ENCODE measurements around the gene HPCAL1. TPM values are rescaled to one million over a fixed set of nuclear protein-coding genes. Genes with fewer than 3 reads are reported as not detected.

The HPCAL1 gene
- total RNA-seq, 1 donor from 2014 or later = 401 TPM

DNA sequence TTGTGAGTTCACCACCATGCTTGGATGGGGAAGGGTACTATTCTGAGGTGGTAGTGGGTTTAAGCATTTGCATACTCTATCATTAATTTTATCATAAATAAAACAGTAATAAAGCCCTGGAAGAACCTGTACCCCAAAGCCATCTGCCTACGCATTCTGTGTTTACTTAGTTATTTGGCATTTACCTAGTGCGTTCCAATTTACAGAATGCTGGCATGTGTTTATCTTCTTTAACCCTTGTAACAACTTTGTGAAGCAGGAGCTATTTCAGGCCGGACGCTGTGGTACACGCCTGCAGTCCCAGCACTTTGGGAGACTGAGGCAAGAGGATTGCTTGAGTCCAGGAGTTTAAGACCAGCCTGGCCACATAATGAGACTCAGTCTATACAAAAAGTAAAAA lies 163.2 kb downstream of the HPCAL1 start:
- TF ChIP-seq, protein P1, sequence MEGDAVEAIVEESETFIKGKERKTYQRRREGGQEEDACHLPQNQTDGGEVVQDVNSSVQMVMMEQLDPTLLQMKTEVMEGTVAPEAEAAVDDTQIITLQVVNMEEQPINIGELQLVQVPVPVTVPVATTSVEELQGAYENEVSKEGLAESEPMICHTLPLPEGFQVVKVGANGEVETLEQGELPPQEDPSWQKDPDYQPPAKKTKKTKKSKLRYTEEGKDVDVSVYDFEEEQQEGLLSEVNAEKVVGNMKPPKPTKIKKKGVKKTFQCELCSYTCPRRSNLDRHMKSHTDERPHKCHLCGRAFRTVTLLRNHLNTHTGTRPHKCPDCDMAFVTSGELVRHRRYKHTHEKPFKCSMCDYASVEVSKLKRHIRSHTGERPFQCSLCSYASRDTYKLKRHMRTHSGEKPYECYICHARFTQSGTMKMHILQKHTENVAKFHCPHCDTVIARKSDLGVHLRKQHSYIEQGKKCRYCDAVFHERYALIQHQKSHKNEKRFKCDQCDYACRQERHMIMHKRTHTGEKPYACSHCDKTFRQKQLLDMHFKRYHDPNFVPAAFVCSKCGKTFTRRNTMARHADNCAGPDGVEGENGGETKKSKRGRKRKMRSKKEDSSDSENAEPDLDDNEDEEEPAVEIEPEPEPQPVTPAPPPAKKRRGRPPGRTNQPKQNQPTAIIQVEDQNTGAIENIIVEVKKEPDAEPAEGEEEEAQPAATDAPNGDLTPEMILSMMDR (IDR thresholded peaks at IDR 0.05) = no peak
- intact Hi-C loops (cut with DNase I) = no loop called here
- H3K27me3 ChIP-seq = no peaks in the 10 kb centered on the region
- H3K27ac ChIP-seq = no peak overlapping the region
- no peak overlapping the region for H3K4me3 ChIP-seq
- H3K4me1 ChIP-seq = no peaks in the 10 kb centered on the region
- no peaks in the 10 kb centered on the region for H3K36me3 ChIP-seq
- no peaks in the 10 kb centered on the region for H3K9me3 ChIP-seq
- DNase-seq (ENCODE audit: low spot score in 2 of 2) = no peak

DNA sequence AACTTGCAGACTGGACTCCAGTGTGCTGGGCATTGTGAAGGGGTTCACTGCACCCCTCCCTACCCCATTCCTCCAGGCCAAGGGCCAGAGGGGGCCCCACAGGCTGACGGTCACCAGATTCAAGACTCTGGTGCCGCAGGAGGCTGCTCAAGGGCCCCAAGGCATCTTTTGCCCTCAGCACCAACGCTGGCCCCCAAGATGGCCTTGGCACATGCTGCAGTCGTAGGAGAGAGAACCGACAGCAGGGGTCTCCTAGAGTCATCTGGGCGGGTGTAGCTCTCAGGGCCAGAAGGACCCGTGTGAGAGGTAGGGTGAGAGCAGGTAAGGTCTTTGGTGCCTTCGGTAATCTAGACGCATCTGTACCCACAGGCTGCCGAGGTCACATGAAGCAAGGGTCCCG lies 164.1 kb downstream of the HPCAL1 start:
- Histone ChIP-seq H3K9me3 (no peaks in the 10 kb centered on the region), H3K36me3 (no peaks in the 10 kb centered on the region), H3K4me1 (no peaks in the 10 kb centered on the region), H3K27ac (no peak overlapping the region), H3K27me3 (no peaks in the 10 kb centered on the region), H3K4me3 (no peak overlapping the region)
- TF ChIP-seq, protein P1 (IDR thresholded peaks at IDR 0.05) = no peak
- intact Hi-C loops (cut with DNase I) = no loop called here
- DNase-seq (ENCODE audit: low spot score in 2 of 2) = no peak

DNA sequence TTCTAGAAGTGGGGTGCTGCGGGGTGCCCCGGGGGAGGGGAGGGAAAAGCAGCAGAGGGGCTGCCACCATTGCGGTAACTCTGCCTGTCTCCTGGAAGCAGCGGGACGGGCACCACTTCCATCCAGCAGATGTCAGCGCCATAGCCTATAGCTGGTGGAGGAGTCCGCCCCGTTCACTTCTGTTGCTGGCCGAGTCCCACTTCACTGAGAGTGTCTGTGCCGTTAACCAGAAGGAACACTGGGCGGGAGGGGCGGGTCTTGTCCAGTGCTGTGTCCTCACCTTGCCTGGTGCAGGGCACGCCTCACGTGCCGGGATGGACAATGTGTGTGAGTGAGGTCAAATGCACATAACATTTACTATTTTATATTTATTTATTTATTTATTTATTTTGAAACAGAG lies 164.7 kb downstream of the HPCAL1 start:
- Histone ChIP-seq H3K9me3 (no peaks in the 10 kb centered on the region), H3K4me3 (no peak overlapping the region), H3K36me3 (no peaks in the 10 kb centered on the region), H3K27ac (no peak overlapping the region), H3K4me1 (no peaks in the 10 kb centered on the region), H3K27me3 (no peaks in the 10 kb centered on the region)
- no peak for DNase-seq (ENCODE audit: low spot score in 2 of 2)
- TF ChIP-seq, protein P1 (IDR thresholded peaks at IDR 0.05) = no peak
- intact Hi-C loops (cut with DNase I) = no loop called here

DNA sequence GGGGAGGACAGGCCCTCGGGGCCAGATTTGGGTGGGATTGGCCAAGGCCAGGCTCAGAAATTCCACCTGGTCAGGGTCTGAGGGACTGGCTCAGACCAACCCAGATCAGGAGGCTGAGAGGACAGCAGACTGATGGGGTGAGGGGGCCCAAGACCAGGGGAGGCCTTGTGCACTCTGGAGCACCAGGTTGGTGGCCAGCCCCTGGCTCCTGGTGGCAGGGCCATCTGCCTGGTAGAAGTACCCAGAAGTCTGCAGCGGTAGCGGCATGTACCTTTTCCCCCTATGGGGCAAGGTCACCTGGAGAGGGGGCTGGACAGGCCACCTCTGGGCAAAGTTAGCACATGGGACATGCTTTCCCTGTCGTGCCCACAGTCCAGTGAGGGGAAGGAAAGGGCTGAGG lies 166.6 kb downstream of the HPCAL1 start:
- Histone ChIP-seq H3K4me1 (no peaks in the 10 kb centered on the region), H3K36me3 (no peaks in the 10 kb centered on the region), H3K27me3 (no peaks in the 10 kb centered on the region), H3K4me3 (no peak overlapping the region), H3K9me3 (no peaks in the 10 kb centered on the region), H3K27ac (no peak overlapping the region)
- intact Hi-C loops (cut with DNase I) = no loop called here
- TF ChIP-seq, protein P1 (IDR thresholded peaks at IDR 0.05) = no peak
- no peak for DNase-seq (ENCODE audit: low spot score in 2 of 2)

DNA sequence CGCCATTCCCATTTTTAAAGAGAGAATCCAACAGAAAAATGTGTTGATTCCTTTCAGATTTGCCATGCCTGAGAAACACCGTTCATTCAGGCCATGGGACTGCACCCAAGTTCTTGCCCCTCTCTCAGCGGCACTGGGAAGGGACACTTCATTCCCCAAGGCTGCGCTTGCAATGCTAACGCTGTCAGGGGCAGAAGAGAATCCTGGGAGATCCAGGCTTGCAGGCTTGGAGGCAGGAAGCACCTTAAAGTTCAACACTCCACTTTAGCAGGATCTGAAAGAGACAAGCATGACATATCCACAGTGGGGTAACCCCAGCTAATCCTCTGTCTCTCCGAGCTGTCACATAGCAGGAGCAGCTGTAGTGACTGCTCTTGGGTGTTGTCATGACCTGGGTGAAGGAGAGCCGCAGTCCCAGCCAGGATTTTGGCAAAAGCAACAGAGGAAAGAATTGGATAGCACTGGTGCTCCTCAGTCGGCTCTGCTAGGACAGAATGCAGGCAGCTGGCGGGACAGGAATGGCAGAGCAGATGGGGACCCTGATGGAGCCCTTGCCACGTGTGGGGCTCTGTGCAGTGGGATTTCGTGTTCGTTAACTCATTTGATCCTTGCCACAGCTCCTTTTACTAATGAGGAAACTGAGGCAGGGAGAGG lies 167.4 kb downstream of the HPCAL1 start:
- intact Hi-C loops (cut with DNase I) = no loop called here
- Histone ChIP-seq H3K27ac (no peak overlapping the region), H3K36me3 (no peaks in the 10 kb centered on the region), H3K27me3 (no peaks in the 10 kb centered on the region), H3K4me1 (no peaks in the 10 kb centered on the region), H3K9me3 (no peaks in the 10 kb centered on the region), H3K4me3 (no peak overlapping the region)
- TF ChIP-seq, protein P1 (IDR thresholded peaks at IDR 0.05) = no peak
- DNase-seq (ENCODE audit: low spot score in 2 of 2) = peak in 1 of 2 donors; percentile 41
